GM12872 (cell line): ENCODE data around the gene COA8.

Experiments
- TF ChIP-seq, protein P1 (sequence below): IDR thresholded peaks from 3 replicates; pipeline ENCODE4 v1.5.1; 2011; ENCODE audit warnings: low read depth, mild to moderate bottlenecking, low read length, moderate library complexity; ENCODE audit not compliant: insufficient read depth

The COA8 gene

DNA sequence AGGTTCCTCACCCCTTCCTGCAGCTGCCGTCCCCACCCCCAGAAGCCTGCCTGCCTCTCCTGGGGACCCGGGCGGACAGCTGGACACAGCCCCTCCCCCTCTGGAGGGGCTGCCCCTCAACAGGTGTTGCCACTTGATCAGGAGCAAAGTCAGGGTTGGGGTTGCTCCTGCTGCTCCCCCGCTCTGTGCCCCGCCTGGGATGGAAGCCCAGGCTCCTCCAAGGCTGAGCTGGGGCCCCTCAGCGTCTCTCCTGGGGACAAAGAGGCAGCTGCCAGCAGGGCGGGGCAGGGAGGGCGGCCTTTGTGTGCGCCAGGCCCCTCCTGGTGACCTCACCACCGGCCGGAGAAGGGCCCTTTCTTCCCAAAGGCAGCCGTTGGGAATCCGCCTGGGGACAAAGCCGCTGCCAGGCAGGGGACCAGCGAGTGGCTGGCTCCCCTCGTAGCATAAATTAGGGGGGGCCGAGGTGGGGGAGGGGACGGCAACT lies 20.1 kb upstream of the COA8 start:
- TF ChIP-seq, protein P1, sequence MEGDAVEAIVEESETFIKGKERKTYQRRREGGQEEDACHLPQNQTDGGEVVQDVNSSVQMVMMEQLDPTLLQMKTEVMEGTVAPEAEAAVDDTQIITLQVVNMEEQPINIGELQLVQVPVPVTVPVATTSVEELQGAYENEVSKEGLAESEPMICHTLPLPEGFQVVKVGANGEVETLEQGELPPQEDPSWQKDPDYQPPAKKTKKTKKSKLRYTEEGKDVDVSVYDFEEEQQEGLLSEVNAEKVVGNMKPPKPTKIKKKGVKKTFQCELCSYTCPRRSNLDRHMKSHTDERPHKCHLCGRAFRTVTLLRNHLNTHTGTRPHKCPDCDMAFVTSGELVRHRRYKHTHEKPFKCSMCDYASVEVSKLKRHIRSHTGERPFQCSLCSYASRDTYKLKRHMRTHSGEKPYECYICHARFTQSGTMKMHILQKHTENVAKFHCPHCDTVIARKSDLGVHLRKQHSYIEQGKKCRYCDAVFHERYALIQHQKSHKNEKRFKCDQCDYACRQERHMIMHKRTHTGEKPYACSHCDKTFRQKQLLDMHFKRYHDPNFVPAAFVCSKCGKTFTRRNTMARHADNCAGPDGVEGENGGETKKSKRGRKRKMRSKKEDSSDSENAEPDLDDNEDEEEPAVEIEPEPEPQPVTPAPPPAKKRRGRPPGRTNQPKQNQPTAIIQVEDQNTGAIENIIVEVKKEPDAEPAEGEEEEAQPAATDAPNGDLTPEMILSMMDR: no peak

GRCh38 chr14:103543140-103543539 lies 19.6 kb upstream of the COA8 start:
- TF ChIP-seq, protein P1: no peak

DNA sequence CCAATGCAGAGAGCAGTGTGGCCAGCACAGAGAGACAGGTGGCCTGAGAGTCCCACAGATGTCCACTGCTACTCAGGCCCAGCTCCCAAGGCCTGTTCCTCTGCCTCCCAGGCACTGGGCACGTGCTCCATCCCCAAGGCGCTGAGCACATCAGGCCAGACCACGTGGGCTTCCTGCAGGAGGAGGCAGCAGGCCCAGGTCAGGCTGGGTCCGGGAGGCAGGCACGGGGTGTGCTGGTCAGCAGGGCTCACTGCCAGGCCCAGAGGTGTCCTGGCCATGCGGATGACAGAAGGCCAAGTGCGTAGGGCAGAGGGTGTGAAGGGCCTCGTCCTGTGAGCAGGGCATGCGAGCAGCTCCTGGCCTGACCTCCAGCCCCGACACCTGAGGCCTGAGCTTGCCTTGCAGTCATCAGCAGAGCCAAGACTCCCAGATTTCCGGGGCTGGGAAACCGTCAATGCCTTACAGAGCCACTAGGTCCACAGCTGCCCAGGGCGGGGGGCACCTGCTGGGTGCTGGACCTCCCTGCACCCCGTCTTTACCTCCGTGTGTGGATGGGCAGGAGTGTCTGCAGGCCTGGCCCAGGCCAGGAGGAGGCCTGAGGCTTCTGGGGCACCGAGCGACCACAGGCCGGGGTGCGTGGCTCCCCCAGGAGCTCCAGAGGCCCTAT lies 18.9 kb upstream of the COA8 start:
- TF ChIP-seq, protein P1: no peak

DNA sequence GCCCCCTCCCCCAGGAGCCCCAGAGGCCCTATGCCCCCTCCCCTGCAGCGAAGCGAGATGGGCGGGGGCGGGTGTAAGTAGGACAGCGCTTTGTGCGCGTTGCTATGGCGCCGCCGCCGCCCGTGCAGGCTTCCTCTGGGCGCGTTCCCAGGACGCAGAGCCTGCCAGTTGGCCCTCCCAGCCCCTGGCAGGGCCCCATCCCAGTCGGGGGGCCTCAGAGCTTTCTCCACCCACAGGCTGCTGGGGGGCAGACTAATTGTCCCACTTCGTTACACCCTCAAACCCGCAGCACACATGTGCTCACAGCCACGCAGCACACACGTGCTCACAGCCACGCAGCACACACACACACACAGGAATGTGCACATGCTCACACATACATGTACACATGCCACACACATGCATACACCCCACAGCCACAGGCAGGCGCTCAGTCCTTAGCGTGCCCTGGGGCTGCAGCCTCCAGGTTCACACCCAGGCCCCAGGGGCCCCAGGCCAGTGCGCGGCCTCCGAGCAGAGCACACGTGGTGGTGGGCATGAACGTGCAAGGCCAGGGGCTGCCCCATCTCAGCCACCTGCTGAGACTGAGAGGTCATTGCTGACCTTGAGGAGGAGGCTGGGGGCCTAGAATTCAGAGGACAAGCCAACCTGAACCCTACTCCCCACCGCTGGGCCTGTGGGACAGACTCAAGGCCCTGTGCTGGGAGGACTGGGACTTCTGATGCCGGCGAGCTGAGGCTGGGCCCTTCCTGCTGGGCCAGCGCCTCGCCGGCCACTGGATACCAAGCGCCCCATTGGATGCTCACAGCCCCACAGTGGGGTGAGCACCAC lies 18.2 kb upstream of the COA8 start:
- TF ChIP-seq, protein P1: no peak

- TF ChIP-seq, protein P1: no peak
Observed at GRCh38 chr14:103545219-103545914, 17.4 kb upstream of the COA8 start.

DNA sequence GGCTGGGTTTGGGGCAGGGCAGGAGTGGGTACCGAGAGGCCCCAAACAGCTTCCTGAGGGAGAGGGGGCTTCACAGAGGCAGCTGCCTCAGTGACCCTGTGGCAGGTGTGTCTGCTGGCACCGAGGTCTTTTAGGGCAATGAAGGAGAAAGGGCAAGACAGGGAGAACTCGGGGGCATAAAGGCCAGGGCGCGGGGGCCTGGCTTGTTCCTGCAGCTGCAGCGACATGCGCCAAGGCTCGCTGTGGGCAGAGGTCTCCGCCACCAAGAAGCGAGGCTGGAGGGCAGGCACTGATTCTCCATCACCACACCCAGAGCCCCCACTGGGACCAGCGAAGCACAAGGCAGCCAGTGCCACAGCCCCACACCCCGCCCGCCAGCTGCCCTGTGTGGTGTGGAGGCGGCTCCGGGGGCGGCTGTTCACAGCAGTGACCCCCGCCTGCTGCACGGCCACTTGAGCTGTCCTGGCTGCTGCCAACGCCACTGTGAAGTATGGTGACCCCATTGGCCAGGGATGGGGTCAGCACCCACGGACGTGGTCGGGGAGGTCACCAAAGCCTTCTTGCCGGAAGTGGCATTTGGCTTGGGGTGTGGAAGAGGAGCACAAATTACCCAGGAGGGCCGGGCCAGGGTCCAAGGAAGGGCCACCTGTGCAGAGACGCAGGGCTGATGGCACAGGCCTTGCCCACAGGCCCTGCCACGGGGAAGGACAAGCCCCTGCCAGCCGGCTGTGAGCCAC lies 16.7 kb upstream of the COA8 start:
- TF ChIP-seq, protein P1: no peak
